ENCODE data around the gene CFB. TPM values are rescaled to one million over a fixed set of nuclear protein-coding genes. Genes with fewer than 3 reads are reported as not detected.

CFB gene
- total and polyA plus RNA-seq, 9 of the 15 experiments (the other 6 are each of a cell fraction or from before 2014, with no cell fraction given) = 0.08 to 0.91 (median 0.22) TPM; not detected in 4

- TF ChIP-seq BHLHE40 (IDR thresholded peaks at IDR 0.05; ENCODE audit: low read length) (peak; percentile 64; the same call in 1 of the 2 replicates), GABPA (tag; conservative IDR thresholded peaks at IDR 0.05; ENCODE audit: low read depth) (peak; percentile 41; the same call in 1 of the 2 replicates), GABPB1 (CRISPR knock-in tag; IDR thresholded peaks at IDR 0.05) (0 out of 2 replicates have a peak, but pooled peaks have one; percentile 23), NR2F6 (CRISPR knock-in tag; IDR thresholded peaks at IDR 0.05) (no peak), TEAD1 (CRISPR knock-in tag; IDR thresholded peaks at IDR 0.05) (0 out of 4 replicates have a peak, but pooled peaks of 1 of the 2 experiments have one; percentile 36), ZNF695 (CRISPR knock-in tag; IDR thresholded peaks at IDR 0.05) (no peak), ZNF197 (CRISPR knock-in tag; IDR thresholded peaks at IDR 0.05; ENCODE audit: low read depth) (0 out of 2 replicates have a peak, but pooled peaks have one; percentile 75), CREB3L1 (IDR thresholded peaks at IDR 0.05; ENCODE audit: borderline replicate concordance, low read depth) (peak; percentile 61; the same call in 1 of the 2 replicates), RBM25 (IDR thresholded peaks at IDR 0.05; ENCODE audit: low read depth, low read length, severe bottlenecking) (no peak), NR2C1 (IDR thresholded peaks at IDR 0.05) (no peak), NR2C1 (tag; IDR thresholded peaks at IDR 0.05) (peak; percentile 79), ZNF384 (IDR thresholded peaks at IDR 0.05; ENCODE audit: low read depth, low read length) (peak; percentile 95), ZNF717 (CRISPR knock-in tag; IDR thresholded peaks at IDR 0.05) (0 out of 2 replicates have a peak, but pooled peaks have one; percentile 2), MNT (conservative IDR thresholded peaks at IDR 0.05) (peak in 1 of 2 experiments; percentile 10; a peak in 2 of 4 replicates), CREB1 (IDR thresholded peaks at IDR 0.05) (0 out of 2 replicates have a peak, but pooled peaks have one; percentile 24), CREB1 (CRISPR knock-in tag; IDR thresholded peaks at IDR 0.05) (0 out of 2 replicates have a peak, but pooled peaks have one; percentile 5), NBN (IDR thresholded peaks at IDR 0.05; ENCODE audit: low read depth) (peak; percentile 4; the same call in 1 of the 2 replicates), MBD2 (IDR thresholded peaks at IDR 0.05; ENCODE audit: borderline replicate concordance, low read depth) (peak; percentile 13; the same call in 1 of the 2 replicates), ZNF175 (CRISPR knock-in tag; IDR thresholded peaks at IDR 0.05; ENCODE audit: low read depth) (0 out of 2 replicates have a peak, but pooled peaks have one; percentile 35), TFAP4 (CRISPR knock-in tag; IDR thresholded peaks at IDR 0.05; ENCODE audit: borderline replicate concordance) (0 out of 2 replicates have a peak, but pooled peaks have one; percentile 2), HEY1 (CRISPR knock-in tag; IDR thresholded peaks at IDR 0.05; ENCODE audit: borderline replicate concordance) (peak; percentile 61; the same call in 1 of the 2 replicates), ZC3H8 (IDR thresholded peaks at IDR 0.05) (no peak), ZFP30 (CRISPR knock-in tag; IDR thresholded peaks at IDR 0.05; ENCODE audit: borderline replicate concordance) (peak; percentile 30; the same call in 1 of the 2 replicates), MYC (IDR thresholded peaks at IDR 0.05; ENCODE audit: low read depth, low read length) (peak; percentile 11; the same call in 1 of the 2 replicates), MYC (CRISPR knock-in tag; IDR thresholded peaks at IDR 0.05; ENCODE audit: borderline replicate concordance, low read depth) (no peak), FOS (IDR thresholded peaks at IDR 0.05; ENCODE audit: extremely low read depth, insufficient read length) (no peak)
Observed at GRCh38 chr6:31898383-31899011, 47.4 kb upstream of the CFB start (continued).
